ENCODE results near the gene COG5. TPM values are rescaled to one million over a fixed set of nuclear protein-coding genes. Genes with fewer than 3 reads are reported as not detected.

The COG5 gene
- total RNA-seq, 1 experiment from 2014 or later = 20.2 TPM

GRCh38 chr7:107355616-107356015, 208.1 kb downstream of the COG5 start:
- Histone ChIP-seq H3K79me1 (ENCODE audit: insufficient read depth, low read depth, low read length, poor library complexity, severe bottlenecking) (no peaks in the 10 kb centered on the region), H2AK5ac (ENCODE audit: insufficient read length, low read length) (no peak overlapping the region), H3K27ac (ENCODE audit: insufficient read length, low read depth, low read length) (no peak overlapping the region), H3T11ph (ENCODE audit: low read length) (no peak overlapping the region), H2BK5ac (ENCODE audit: insufficient read length, low read length) (no peak overlapping the region), H2AFZ (ENCODE audit: low read length) (no peak overlapping the region), H4K91ac (ENCODE audit: insufficient read length, low read depth, low read length) (no peak overlapping the region), H2BK12ac (ENCODE audit: insufficient read length, low read depth, low read length) (no peak overlapping the region), H2BK20ac (ENCODE audit: low read depth, low read length, poor library complexity, severe bottlenecking) (no peak overlapping the region), H2BK120ac (ENCODE audit: low read depth, low read length, poor library complexity, severe bottlenecking) (no peak overlapping the region), H3K14ac (ENCODE audit: insufficient read depth, low read length) (no peak overlapping the region), H3K4me1 (ENCODE audit: insufficient read depth, low read length) (no peaks in the 10 kb centered on the region), H3K9me3 (ENCODE audit: control insufficient read depth, low read depth, low read length) (peaks cover 10% of the 10 kb centered on the region), H3K23ac (ENCODE audit: insufficient read length, low read depth, low read length) (no peak overlapping the region), H3K9ac (ENCODE audit: extremely low read depth, insufficient read length, low read length) (no peak overlapping the region), H4K8ac (replicated peaks; ENCODE audit: insufficient read length, low read depth, low read length) (no peak overlapping the region), H4K5ac (ENCODE audit: insufficient read length, low read depth, low read length) (no peak overlapping the region), H3K27me3 (ENCODE audit: insufficient read depth, low read length) (no peaks in the 10 kb centered on the region), H4K20me1 (ENCODE audit: control insufficient read depth, insufficient read depth, insufficient read length) (no peaks in the 10 kb centered on the region), H3K56ac (ENCODE audit: insufficient read length, low read depth, low read length) (no peak overlapping the region), H3K18ac (ENCODE audit: insufficient read length, low read depth, low read length) (no peak overlapping the region), H3K23me2 (ENCODE audit: insufficient read length, low read depth, low read length, poor library complexity, severe bottlenecking) (no peaks in the 10 kb centered on the region), H3K4ac (ENCODE audit: low read depth, low read length) (no peak overlapping the region), H3K79me2 (ENCODE audit: insufficient read depth, low read length) (no peaks in the 10 kb centered on the region), H3K4me2 (ENCODE audit: insufficient read depth, insufficient read length, low read length) (no peak overlapping the region), H2BK15ac (ENCODE audit: low read depth, low read length) (no peak overlapping the region)
- WGBS (ENCODE audit: extremely low coverage, insufficient read length, low lambda C conversion rate) = no CpG with 5 or more reads among the region's 2 CpGs
- TF ChIP-seq, protein P1, sequence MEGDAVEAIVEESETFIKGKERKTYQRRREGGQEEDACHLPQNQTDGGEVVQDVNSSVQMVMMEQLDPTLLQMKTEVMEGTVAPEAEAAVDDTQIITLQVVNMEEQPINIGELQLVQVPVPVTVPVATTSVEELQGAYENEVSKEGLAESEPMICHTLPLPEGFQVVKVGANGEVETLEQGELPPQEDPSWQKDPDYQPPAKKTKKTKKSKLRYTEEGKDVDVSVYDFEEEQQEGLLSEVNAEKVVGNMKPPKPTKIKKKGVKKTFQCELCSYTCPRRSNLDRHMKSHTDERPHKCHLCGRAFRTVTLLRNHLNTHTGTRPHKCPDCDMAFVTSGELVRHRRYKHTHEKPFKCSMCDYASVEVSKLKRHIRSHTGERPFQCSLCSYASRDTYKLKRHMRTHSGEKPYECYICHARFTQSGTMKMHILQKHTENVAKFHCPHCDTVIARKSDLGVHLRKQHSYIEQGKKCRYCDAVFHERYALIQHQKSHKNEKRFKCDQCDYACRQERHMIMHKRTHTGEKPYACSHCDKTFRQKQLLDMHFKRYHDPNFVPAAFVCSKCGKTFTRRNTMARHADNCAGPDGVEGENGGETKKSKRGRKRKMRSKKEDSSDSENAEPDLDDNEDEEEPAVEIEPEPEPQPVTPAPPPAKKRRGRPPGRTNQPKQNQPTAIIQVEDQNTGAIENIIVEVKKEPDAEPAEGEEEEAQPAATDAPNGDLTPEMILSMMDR (conservative IDR thresholded peaks at IDR 0.05) = no peak
- DNase-seq = no peak
- Mint-ChIP-seq H3K4me1 (no peaks in the 10 kb centered on the region), H3K27me3 (ENCODE audit: low read depth) (no peaks in the 10 kb centered on the region), H3K4me3 (no peak overlapping the region; a peak in 1 of 5 replicates), H3K36me3 (ENCODE audit: insufficient read depth in 1 of 3, low read depth in 3 of 3) (peaks cover 14 to 17% (median 16%) of the 10 kb centered on the region in 3 experiments), H3K27ac (no peak overlapping the region; a peak in 1 of 7 replicates), H3K9me3 (peaks cover 6 to 10% of the 10 kb centered on the region in 2 experiments; a peak in 4 of 5 replicates)

Data from H9 (cell line).